NCI-H1105 treated with DMSO at 0.1 percent for 48 hours (cell line): ENCODE data around the gene IFT43.

Experiments
- DNase-seq: peaks from one replicate; lab custom pipeline; 2025; lab: John Stamatoyannopoulos, UW

IFT43 gene

GRCh38 chr14:76080471-76080870 lies 94.9 kb downstream of the IFT43 start:
- no peak for DNase-seq

- DNase-seq: no peak
Measured at GRCh38 chr14:76081642-76082041, 96.1 kb downstream of the IFT43 start.

GRCh38 chr14:76083796-76084765 lies 98.5 kb downstream of the IFT43 start:
- no peak for DNase-seq

GRCh38 chr14:76085358-76085757 lies 99.8 kb downstream of the IFT43 start:
- no peak for DNase-seq

- DNase-seq: no peak
Measured at GRCh38 chr14:76086636-76087035, 101.1 kb downstream of the IFT43 start.

- no peak for DNase-seq
Measured at GRCh38 chr14:76088326-76088725, 102.8 kb downstream of the IFT43 start.

GRCh38 chr14:76088771-76089571 lies 103.4 kb downstream of the IFT43 start:
- DNase-seq: no peak

- DNase-seq: no peak
Measured at GRCh38 chr14:76089575-76089974, 104.0 kb downstream of the IFT43 start.

GRCh38 chr14:76090616-76091391 lies 105.2 kb downstream of the IFT43 start:
- DNase-seq: no peak

- DNase-seq: no peak
Measured at GRCh38 chr14:76093077-76093476, 107.5 kb downstream of the IFT43 start.

- no peak for DNase-seq
Measured at GRCh38 chr14:76096257-76096656, 110.7 kb downstream of the IFT43 start.

- DNase-seq: no peak
Measured at GRCh38 chr14:76097547-76097946, 112.0 kb downstream of the IFT43 start.

GRCh38 chr14:76098047-76098446 lies 112.5 kb downstream of the IFT43 start:
- no peak for DNase-seq

GRCh38 chr14:76098916-76099675 lies 113.5 kb downstream of the IFT43 start:
- DNase-seq: no peak

GRCh38 chr14:76100236-76100635 lies 114.7 kb downstream of the IFT43 start:
- DNase-seq: no peak

- DNase-seq: no peak
Measured at GRCh38 chr14:76101391-76102379, 116.1 kb downstream of the IFT43 start.

GRCh38 chr14:76104802-76105355 lies 119.3 kb downstream of the IFT43 start:
- DNase-seq: no peak

GRCh38 chr14:76106188-76106587 lies 120.6 kb downstream of the IFT43 start:
- DNase-seq: no peak

- DNase-seq: no peak
Measured at GRCh38 chr14:76109087-76109880, 123.7 kb downstream of the IFT43 start.
